RWPE2 (cell line): ENCODE measurements around the gene SP8.

Experiments used
- ATAC-seq: fragments of 200-7000 bp; cut with Tn5 transposase; 3 replicates; pipeline ENCODE4 v1.9.1; 2021; ENCODE audit warnings: low read depth
- DNase-seq: peaks from one replicate; pipeline ENCODE4 v3.0.0-alpha.2; 2020; ENCODE audit warnings: low spot score
- H3K27ac ChIP-seq: fragments of 450-650 bp; 2 replicates; pipeline ENCODE4 v1.5.1; 2017; ENCODE audit warnings: mild to moderate bottlenecking; ENCODE audit not compliant: poor library complexity, severe bottlenecking
- H3K27me3 ChIP-seq: fragments of 250-450 bp; sonication (Bioruptor Pico); 2 replicates; pipeline ENCODE4 v1.5.1; 2021; ENCODE audit warnings: mild to moderate bottlenecking, moderate library complexity; ENCODE audit not compliant: insufficient read depth, poor library complexity, severe bottlenecking
- H3K36me3 ChIP-seq: fragments of 250-450 bp; sonication (Bioruptor Pico); 2 replicates; pipeline ENCODE4 v1.5.1; 2020; ENCODE audit warnings: low read depth, mild to moderate bottlenecking, moderate library complexity
- H3K4me1 ChIP-seq: fragments of 250-450 bp; sonication (Bioruptor Pico); 2 replicates; pipeline ENCODE4 v1.5.1; 2021; ENCODE audit warnings: mild to moderate bottlenecking, moderate library complexity; ENCODE audit not compliant: insufficient read depth, poor library complexity, severe bottlenecking
- H3K4me3 ChIP-seq: fragments of 250-450 bp; sonication (Bioruptor Pico); 2 replicates; pipeline ENCODE4 v1.5.1; 2021; ENCODE audit warnings: mild to moderate bottlenecking, moderate library complexity; ENCODE audit not compliant: severe bottlenecking
- H3K9me3 ChIP-seq: fragments of 250-450 bp; sonication (Bioruptor Pico); 2 replicates; pipeline ENCODE4 v1.5.1; 2021; ENCODE audit warnings: mild to moderate bottlenecking, moderate library complexity; ENCODE audit not compliant: severe bottlenecking
- TF ChIP-seq, protein P1 (sequence below): fragments of 450-650 bp; IDR thresholded peaks from one replicate; pipeline ENCODE4 v1.5.1; 2017; ENCODE audit warnings: mild to moderate bottlenecking, moderate library complexity; ENCODE audit not compliant: poor library complexity, severe bottlenecking

Gene SP8

DNA sequence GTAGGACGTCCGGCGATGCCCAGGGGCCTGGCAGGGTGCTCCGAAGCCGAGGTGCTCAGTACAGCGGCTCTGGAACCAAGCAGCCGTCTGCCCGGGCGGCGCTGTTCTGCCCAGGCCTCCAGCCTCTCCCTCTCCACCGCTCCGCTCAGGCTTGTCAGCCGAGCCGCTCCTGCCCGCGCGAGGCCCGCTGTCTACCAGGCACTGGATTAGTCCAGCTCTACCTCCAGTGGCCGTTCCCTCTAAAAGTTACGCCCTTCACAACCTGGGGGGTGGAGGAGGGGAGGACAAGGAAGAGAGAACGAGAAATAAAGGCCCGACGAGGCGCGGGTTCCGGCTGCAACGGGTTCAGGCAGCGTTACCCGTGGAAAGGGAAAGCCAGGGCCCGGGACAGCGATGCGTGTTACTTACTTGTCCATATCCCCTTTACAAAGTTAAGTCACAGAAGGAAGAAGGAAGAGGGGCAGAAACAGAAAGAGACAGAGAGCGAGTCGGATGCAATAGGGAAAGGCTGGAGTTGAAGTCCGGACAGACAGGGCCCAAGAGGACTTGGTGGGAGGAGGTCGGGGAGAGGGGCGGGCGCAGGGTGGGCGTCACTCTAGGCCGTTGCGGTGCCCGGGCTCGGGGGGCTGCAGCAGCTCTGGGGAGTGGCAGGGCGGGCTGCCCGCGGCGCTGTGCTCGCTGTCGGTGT lies 2.8 kb downstream of the SP8 start:
- Histone ChIP-seq H3K9me3 (no peaks in the 10 kb centered on the region), H3K27me3 (peaks cover 55% of the 10 kb centered on the region), H3K27ac (peak overlapping the region; percentile 72), H3K4me3 (peak overlapping the region; percentile 41), H3K36me3 (peaks cover 7% of the 10 kb centered on the region; the same call in 1 of the 2 replicates), H3K4me1 (peaks cover 19% of the 10 kb centered on the region)
- peak; percentile 65 for DNase-seq
- TF ChIP-seq, protein P1, sequence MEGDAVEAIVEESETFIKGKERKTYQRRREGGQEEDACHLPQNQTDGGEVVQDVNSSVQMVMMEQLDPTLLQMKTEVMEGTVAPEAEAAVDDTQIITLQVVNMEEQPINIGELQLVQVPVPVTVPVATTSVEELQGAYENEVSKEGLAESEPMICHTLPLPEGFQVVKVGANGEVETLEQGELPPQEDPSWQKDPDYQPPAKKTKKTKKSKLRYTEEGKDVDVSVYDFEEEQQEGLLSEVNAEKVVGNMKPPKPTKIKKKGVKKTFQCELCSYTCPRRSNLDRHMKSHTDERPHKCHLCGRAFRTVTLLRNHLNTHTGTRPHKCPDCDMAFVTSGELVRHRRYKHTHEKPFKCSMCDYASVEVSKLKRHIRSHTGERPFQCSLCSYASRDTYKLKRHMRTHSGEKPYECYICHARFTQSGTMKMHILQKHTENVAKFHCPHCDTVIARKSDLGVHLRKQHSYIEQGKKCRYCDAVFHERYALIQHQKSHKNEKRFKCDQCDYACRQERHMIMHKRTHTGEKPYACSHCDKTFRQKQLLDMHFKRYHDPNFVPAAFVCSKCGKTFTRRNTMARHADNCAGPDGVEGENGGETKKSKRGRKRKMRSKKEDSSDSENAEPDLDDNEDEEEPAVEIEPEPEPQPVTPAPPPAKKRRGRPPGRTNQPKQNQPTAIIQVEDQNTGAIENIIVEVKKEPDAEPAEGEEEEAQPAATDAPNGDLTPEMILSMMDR = no peak
- ATAC-seq = peak; percentile 46

DNA sequence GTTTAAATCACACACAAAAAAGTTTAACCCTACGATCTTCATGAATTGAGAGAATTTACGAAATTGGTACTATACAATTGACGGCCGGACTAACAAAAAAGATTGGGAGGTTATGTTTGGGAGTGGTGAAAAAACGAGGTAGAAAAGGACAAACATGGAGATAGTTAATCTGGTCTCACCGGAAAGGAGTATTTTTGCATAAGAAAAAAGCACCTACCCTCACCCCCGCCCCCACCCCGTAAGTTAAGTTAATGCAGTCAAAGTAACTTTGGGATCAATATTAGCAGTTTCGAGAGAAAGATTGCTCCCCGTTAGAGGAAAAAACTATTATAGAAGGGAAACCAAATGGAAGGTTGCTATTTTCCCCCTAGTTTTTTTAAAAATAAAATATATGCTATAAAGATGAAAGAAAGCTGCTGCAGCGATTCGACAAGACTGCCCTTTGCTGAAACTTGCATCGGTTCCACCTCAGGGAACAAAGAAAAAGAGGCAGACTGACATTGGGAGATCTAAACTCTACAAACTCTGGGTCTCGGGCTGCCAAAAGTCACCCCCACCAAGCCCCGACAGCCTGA lies 3.5 kb downstream of the SP8 start:
- peaks cover 19% of the 10 kb centered on the region for H3K4me1 ChIP-seq
- TF ChIP-seq, protein P1 = no peak
- H3K36me3 ChIP-seq = peaks cover 7% of the 10 kb centered on the region; the same call in 1 of the 2 replicates
- peaks cover 49% of the 10 kb centered on the region for H3K27me3 ChIP-seq
- ATAC-seq = no peak
- H3K4me3 ChIP-seq = peak overlapping the region; percentile 41
- DNase-seq = no peak
- H3K9me3 ChIP-seq = no peaks in the 10 kb centered on the region
- peak overlapping the region; percentile 72 for H3K27ac ChIP-seq

DNA sequence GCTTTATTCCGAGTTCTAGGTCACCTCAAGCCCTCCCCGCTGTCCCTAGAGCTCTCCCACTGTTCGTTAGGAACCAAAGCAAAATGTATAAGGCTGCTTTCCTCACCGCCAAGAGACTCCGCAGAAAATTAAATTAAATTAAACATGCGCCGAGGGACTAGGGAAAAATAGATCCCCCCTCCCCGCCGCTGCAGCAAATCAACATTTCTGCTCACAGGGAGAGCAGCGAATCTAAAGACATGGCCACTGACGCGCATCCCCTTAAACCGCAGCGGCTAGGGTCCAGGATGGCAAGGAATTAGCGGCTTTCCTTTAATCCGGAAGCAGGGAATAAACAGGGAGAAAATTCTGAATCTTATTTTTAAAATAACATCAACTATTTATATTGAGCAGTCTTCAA lies 7.6 kb downstream of the SP8 start:
- TF ChIP-seq, protein P1 = no peak
- Histone ChIP-seq H3K27ac (peak overlapping the region; percentile 52), H3K27me3 (peaks cover 29% of the 10 kb centered on the region), H3K9me3 (no peaks in the 10 kb centered on the region), H3K4me3 (peak overlapping the region; percentile 46), H3K4me1 (peaks cover 26% of the 10 kb centered on the region), H3K36me3 (peaks cover 7% of the 10 kb centered on the region; the same call in 1 of the 2 replicates)
- ATAC-seq = no peak
- no peak for DNase-seq

DNA sequence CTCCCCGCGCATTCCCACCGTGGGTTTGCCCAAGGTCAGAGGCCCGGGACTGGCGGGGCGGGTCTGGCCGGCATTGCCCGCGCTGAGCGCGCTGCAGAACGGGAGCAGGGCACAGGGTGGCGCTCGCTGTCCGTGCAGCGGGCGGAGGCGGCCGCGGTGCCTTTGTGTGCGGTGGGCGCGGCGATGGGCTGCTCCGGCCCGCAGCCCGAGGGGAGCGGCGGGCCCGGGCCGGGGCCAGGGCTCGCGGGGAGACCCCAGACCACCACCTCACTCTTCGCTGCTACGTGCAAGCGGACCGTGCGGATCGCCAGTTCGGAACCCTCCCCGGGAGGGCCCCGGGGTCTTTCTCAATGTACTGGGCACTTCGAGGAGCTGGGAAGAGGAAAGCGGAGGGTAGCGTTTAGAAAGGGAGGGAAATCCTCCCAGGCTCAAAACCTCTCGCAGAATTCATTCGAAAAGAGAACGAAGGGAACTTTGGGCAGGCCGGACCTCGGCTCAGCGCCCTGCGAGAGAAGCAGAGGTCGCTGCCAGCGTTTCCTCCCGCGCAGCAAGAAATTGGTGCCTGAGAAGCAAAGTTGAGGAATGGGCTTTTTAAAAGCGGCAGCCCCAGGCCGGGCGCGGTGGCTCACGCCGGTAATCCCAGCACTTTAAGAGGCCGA lies 8.5 kb downstream of the SP8 start:
- ATAC-seq (peak; percentile 90), DNase-seq (no peak)
- Histone ChIP-seq H3K27me3 (peaks cover 25% of the 10 kb centered on the region), H3K4me3 (peak overlapping the region; percentile 46), H3K36me3 (peaks cover 7% of the 10 kb centered on the region; the same call in 1 of the 2 replicates), H3K4me1 (peaks cover 31% of the 10 kb centered on the region), H3K9me3 (no peaks in the 10 kb centered on the region), H3K27ac (peak overlapping the region; percentile 52)
- TF ChIP-seq, protein P1 = peak; percentile 94
